Body of pancreas (tissue), 4 donors: ENCODE results near the gene DLG1. TPM values are rescaled to one million over a fixed set of nuclear protein-coding genes. Genes with fewer than 3 reads are reported as not detected.
A peak's percentile ranks its signal among the peaks of the same experiment; 100 is the strongest.

Experiments
- ATAC-seq: fragments of 150-250 bp; one replicate; pipeline ENCODE4 v1.9.1; 2016
- DNase-seq, 4 donors: peaks; one replicate each; pipeline ENCODE4 v3.0.0-alpha.2; 2019
- H3K27ac ChIP-seq, 4 donors: fragments of 200-600 bp; sonication (generic); 1 replicate in 3 of 4; 2 replicates in 1 of 4; pipeline versions ENCODE4 v1.5.1 to v1.6.1; 2016 to 2019; ENCODE audit warnings: mild to moderate bottlenecking in 1 of 4, mixed read lengths in 1 of 4, moderate library complexity in 1 of 4
- H3K27me3 ChIP-seq, 2 donors: fragments of 200-600 bp; sonication (generic); one replicate each; pipeline ENCODE4 v1.6.0; 2016; ENCODE audit warnings: mild to moderate bottlenecking in 1 of 2
- H3K36me3 ChIP-seq, 2 donors: fragments of 200-600 bp; sonication (generic); replicated peaks in 1 of 2; 2 replicates each; pipeline ENCODE4 v1.5.1; 2016; ENCODE audit warnings: low read depth in 2 of 2; ENCODE audit not compliant: insufficient read depth in 1 of 2
- H3K4me1 ChIP-seq: fragments of 200-600 bp; sonication (generic); one replicate; pipeline ENCODE4 v1.6.0; 2016
- H3K4me3 ChIP-seq, 2 donors: fragments of 200-600 bp; sonication (generic); 1 replicate in 1 of 2; 2 replicates in 1 of 2; pipeline ENCODE4 v1.5.1; 2016 to 2019
- H3K9me3 ChIP-seq, 3 donors: fragments of 200-600 bp; sonication (generic); 1 replicate in 2 of 3; 2 replicates in 1 of 3; pipeline ENCODE4 v1.5.1; 2016
- POLR2A ChIP-seq, 3 donors: fragments of 450-650 bp; IDR thresholded peaks; one replicate each; pipeline ENCODE4 v1.6.1; 2016; ENCODE audit warnings: antibody characterized with exemption in 3 of 3, mild to moderate bottlenecking in 2 of 3
- WGBS, 2 donors: methylation state at CpG; one replicate each; pipeline ENCODE4 v1.1.5; 2017; 5-methylcytosine and 5-hydroxymethylcytosine counted together
- intact Hi-C: fragments of 100-400 bp; cut with DNase I; formaldehyde crosslinking; loops from one replicate; pipeline ENCODE4 v1.15.1; 2023
- total RNA-seq, 2 donors: library from RNA; depleted of rRNA; stranded (reverse); fragments of >200 nt; gene quantifications; one replicate each; pipeline ENCODE4 v1.1.0, GENCODE V29; 2016
- TF ChIP-seq, protein P1 (sequence below), 7 experiments: fragments of 450-650 bp in 4 of 7; fragments of 200-600 bp in 3 of 7; sonication (generic) in 3 of 7; IDR thresholded peaks; one replicate each; pipeline ENCODE4 v1.5.1; 2016 to 2019; ENCODE audit warnings: antibody characterized with exemption in 7 of 7

The DLG1 gene
- total RNA-seq, 2 donors from 2014 or later: 45.8 to 48.8 TPM

DNA sequence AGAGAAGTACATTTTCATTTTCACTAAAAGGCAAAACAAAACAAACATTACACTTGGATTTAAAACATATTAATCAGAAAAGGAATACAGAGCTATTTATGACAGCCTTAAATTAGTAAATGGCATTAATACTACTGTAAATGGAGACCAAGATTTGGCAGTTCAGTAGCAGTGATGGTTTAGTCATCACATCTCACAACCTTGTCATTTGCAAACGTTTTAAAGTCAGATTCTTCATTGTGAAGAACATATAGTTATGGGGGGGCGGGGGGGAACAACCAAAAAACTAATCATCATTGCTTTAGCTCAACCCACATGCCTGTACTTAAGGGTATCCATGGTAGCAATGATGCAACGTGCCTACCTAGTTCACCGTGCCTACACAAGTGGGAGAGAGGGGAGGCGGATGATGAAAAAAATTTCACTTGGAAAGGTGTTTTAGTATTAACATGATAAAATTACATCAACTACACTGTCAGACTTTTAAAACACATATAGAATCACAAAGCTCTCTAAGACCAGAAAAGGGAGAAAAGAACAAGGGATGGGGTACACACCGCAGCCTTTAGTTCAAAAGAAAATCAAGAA is 40.1 kb downstream of the DLG1 start:
- no peak overlapping the region for H3K27ac ChIP-seq
- TF ChIP-seq, protein P1, sequence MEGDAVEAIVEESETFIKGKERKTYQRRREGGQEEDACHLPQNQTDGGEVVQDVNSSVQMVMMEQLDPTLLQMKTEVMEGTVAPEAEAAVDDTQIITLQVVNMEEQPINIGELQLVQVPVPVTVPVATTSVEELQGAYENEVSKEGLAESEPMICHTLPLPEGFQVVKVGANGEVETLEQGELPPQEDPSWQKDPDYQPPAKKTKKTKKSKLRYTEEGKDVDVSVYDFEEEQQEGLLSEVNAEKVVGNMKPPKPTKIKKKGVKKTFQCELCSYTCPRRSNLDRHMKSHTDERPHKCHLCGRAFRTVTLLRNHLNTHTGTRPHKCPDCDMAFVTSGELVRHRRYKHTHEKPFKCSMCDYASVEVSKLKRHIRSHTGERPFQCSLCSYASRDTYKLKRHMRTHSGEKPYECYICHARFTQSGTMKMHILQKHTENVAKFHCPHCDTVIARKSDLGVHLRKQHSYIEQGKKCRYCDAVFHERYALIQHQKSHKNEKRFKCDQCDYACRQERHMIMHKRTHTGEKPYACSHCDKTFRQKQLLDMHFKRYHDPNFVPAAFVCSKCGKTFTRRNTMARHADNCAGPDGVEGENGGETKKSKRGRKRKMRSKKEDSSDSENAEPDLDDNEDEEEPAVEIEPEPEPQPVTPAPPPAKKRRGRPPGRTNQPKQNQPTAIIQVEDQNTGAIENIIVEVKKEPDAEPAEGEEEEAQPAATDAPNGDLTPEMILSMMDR (IDR thresholded peaks at IDR 0.05): no peak
- TF ChIP-seq POLR2A (IDR thresholded peaks at IDR 0.05): no peak
- H3K36me3 ChIP-seq: no peaks in the 10 kb centered on the region
- WGBS, 2 donors: 55 to 62% methylated on average over 6 of the region's 6 CpGs
- H3K4me1 ChIP-seq: no peaks in the 10 kb centered on the region
- intact Hi-C loops: no loop called here
- H3K9me3 ChIP-seq: no peaks in the 10 kb centered on the region
- ATAC-seq (no peak), DNase-seq (no peak)
- no peaks in the 10 kb centered on the region for H3K27me3 ChIP-seq
- H3K4me3 ChIP-seq: no peak overlapping the region

DNA sequence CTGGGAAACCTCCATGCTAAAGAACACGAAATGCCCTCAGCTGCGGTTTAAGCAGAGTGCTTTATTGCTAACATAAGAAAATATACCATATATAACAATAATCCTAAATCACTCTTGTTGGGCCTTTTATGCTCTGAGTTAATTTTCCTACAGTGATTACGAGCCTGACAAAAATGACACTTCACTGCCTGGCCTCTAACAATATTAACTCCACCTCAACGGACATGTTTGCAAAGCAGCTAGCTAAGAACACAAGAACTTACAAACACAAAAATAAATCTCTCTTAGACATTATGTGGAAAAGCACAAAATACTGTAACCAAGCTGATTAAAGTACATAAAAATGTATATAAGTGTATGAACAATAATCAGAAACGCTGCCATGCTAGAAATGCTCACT is 40.7 kb downstream of the DLG1 start:
- intact Hi-C loops: no loop called here
- TF ChIP-seq, protein P1 (IDR thresholded peaks at IDR 0.05): no peak
- TF ChIP-seq POLR2A (IDR thresholded peaks at IDR 0.05): no peak
- DNase-seq (no peak), ATAC-seq (no peak)
- Histone ChIP-seq H3K4me3 (no peak overlapping the region), H3K27ac (no peak overlapping the region), H3K4me1 (no peaks in the 10 kb centered on the region), H3K36me3 (no peaks in the 10 kb centered on the region), H3K27me3 (no peaks in the 10 kb centered on the region), H3K9me3 (no peaks in the 10 kb centered on the region)
- 73 to 78% methylated on average over 5 of the region's 5 CpGs for WGBS, 2 donors

DNA sequence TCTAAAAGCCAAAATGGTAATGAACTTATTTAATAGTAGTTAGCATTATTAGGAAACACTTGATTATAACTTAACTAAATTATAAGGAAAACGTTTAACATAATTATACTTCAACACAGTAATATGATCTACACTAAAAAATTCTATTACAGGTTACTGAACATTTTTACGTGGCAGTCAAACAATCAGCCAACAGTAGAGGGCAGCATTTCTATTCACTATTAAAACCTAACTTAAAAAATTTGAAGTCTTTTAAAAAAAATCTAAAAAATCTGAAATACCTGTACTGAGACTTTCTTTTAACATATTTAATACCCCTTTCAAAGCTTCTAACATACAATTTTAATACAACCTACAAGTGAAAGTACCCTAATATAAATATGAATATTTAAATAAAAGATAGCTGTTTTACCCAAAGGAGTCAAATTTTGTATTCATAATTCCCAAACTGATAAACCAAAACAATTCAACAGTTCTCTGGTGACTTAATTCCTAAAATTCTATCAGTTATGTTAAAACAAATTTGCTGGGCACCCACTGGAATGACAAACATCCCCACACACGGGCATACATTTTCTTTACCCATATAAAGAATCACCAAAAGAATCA is 41.5 kb downstream of the DLG1 start:
- H3K4me1 ChIP-seq: no peaks in the 10 kb centered on the region
- WGBS, 2 donors: 21% methylated on average over 3 of the region's 3 CpGs
- ATAC-seq: no peak
- H3K36me3 ChIP-seq: no peaks in the 10 kb centered on the region
- no peak overlapping the region for H3K4me3 ChIP-seq
- H3K27ac ChIP-seq: no peak overlapping the region
- no peaks in the 10 kb centered on the region for H3K9me3 ChIP-seq
- peak; percentile 22 to 52 (median 44) for DNase-seq
- TF ChIP-seq, protein P1 (IDR thresholded peaks at IDR 0.05): peak in 6 of 7 experiments; percentile 57 to 90 (median 66)
- no peak for TF ChIP-seq POLR2A (IDR thresholded peaks at IDR 0.05)
- intact Hi-C loops: no loop called here
- H3K27me3 ChIP-seq: no peaks in the 10 kb centered on the region

DNA sequence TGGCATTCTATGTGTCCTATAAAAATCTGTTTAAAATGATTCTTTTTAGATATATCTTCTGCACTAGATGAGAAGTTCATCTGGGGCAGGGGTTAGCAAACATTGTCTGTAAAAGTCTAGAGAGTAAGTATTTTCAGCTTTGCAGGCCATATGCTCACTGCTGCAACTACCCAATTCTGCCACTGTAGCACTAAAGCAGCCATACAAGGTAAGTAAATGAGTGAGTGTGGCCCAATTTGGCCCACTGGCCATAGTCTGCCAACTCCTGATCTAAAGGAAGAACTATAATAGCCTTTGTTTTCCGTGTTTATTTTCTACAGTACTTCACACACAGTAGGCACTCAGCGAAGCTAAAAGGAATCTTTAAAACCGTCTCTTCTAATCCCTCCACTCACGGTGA is 42.3 kb downstream of the DLG1 start:
- Histone ChIP-seq H3K9me3 (no peaks in the 10 kb centered on the region), H3K4me1 (no peaks in the 10 kb centered on the region), H3K36me3 (no peaks in the 10 kb centered on the region), H3K4me3 (no peak overlapping the region), H3K27me3 (no peaks in the 10 kb centered on the region), H3K27ac (no peak overlapping the region)
- DNase-seq: no peak
- intact Hi-C loops: no loop called here
- no peak for ATAC-seq
- TF ChIP-seq POLR2A (IDR thresholded peaks at IDR 0.05): no peak
- TF ChIP-seq, protein P1 (IDR thresholded peaks at IDR 0.05): no peak
- WGBS, 2 donors: 80 to 81% methylated on average over 4 of the region's 4 CpGs
